Measurements from ENCODE around the gene TFRC. TPM values are rescaled to one million over a fixed set of nuclear protein-coding genes. Genes with fewer than 3 reads are reported as not detected.

TFRC gene
- total RNA-seq, 1 experiment from 2014 or later, result 336 TPM

DNA sequence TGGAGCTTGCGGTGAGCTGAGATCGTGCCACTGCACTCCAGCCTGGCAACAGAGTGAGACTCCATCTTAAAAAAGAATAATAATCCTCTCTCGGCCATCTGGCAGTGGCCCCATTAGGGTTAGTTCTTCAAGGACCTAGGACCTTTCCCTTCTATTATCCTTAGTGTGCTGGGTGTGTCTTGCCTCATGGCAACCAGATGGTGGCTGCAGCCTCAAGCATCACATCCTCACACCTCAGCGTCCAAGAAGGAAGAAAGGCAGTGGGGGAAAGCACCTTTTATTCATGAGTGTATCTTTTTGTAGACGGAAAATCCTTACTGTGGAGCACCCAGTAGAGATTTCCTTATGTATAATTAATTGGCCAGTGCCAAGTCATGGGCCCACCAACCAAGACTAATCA lies 42.7 kb upstream of the TFRC start:
- no TSS peak for BruUV-seq (replicated peaks)
- no peaks in the 10 kb centered on the region for H3K9me3 ChIP-seq (ENCODE audit: low read depth, low read length, poor library complexity, severe bottlenecking)
- TF ChIP-seq, protein P1, sequence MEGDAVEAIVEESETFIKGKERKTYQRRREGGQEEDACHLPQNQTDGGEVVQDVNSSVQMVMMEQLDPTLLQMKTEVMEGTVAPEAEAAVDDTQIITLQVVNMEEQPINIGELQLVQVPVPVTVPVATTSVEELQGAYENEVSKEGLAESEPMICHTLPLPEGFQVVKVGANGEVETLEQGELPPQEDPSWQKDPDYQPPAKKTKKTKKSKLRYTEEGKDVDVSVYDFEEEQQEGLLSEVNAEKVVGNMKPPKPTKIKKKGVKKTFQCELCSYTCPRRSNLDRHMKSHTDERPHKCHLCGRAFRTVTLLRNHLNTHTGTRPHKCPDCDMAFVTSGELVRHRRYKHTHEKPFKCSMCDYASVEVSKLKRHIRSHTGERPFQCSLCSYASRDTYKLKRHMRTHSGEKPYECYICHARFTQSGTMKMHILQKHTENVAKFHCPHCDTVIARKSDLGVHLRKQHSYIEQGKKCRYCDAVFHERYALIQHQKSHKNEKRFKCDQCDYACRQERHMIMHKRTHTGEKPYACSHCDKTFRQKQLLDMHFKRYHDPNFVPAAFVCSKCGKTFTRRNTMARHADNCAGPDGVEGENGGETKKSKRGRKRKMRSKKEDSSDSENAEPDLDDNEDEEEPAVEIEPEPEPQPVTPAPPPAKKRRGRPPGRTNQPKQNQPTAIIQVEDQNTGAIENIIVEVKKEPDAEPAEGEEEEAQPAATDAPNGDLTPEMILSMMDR (conservative IDR thresholded peaks at IDR 0.05; ENCODE audit: low read depth, low read length), result no peak
- TF ChIP-seq EZH2 (IDR thresholded peaks at IDR 0.05; ENCODE audit: borderline replicate concordance, low read depth, low read length, poor library complexity, severe bottlenecking), result no peak
- ChIA-PET POLR2A (ENCODE audit: low non-redundant PET) (no interaction called here), CTCF (no interaction called here)
- H3K27ac ChIP-seq (ENCODE audit: low read depth, low read length, poor library complexity, severe bottlenecking), result no peak overlapping the region
- no peak overlapping the region for H3K4me3 ChIP-seq (ENCODE audit: low read depth, low read length, poor library complexity, severe bottlenecking)
- no peaks in the 10 kb centered on the region for H3K36me3 ChIP-seq (ENCODE audit: insufficient read depth, low read length, poor library complexity, severe bottlenecking)
- intact Hi-C loops (cut with micrococcal nuclease; ENCODE audit: unreplicated experiment), result no loop called here
- no peak for DNase-seq (ENCODE audit: low spot score)
- no peaks in the 10 kb centered on the region for H3K27me3 ChIP-seq (replicated peaks; ENCODE audit: insufficient read depth, low read depth, low read length, poor library complexity)
- H3K4me1 ChIP-seq (ENCODE audit: insufficient read depth, low read length, poor library complexity, severe bottlenecking), result no peaks in the 10 kb centered on the region

DNA sequence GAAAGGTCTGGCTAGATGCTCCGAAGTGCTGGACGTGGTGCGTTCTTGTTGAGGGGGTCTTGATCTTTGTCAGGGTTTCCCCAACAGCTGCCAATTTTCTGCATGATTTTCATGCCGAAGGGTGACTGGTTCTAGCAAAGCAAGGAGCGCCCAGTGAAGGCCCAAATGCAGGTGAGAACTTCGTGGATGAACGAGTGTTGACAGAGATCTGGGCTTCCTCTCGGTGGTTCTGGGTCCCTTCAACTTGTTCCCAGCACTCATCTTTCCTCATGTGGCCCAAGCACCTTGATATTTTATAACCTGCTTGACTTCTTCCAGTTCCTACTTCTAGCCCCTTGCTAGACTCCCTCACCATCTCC lies 40.8 kb upstream of the TFRC start:
- no peak for DNase-seq (ENCODE audit: low spot score)
- Histone ChIP-seq H3K9me3 (ENCODE audit: low read depth, low read length, poor library complexity, severe bottlenecking) (no peaks in the 10 kb centered on the region), H3K4me1 (ENCODE audit: insufficient read depth, low read length, poor library complexity, severe bottlenecking) (no peaks in the 10 kb centered on the region), H3K4me3 (ENCODE audit: low read depth, low read length, poor library complexity, severe bottlenecking) (no peak overlapping the region), H3K36me3 (ENCODE audit: insufficient read depth, low read length, poor library complexity, severe bottlenecking) (no peaks in the 10 kb centered on the region), H3K27me3 (replicated peaks; ENCODE audit: insufficient read depth, low read depth, low read length, poor library complexity) (no peaks in the 10 kb centered on the region), H3K27ac (ENCODE audit: low read depth, low read length, poor library complexity, severe bottlenecking) (no peak overlapping the region)
- no peak for TF ChIP-seq EZH2 (IDR thresholded peaks at IDR 0.05; ENCODE audit: borderline replicate concordance, low read depth, low read length, poor library complexity, severe bottlenecking)
- TF ChIP-seq, protein P1 (conservative IDR thresholded peaks at IDR 0.05; ENCODE audit: low read depth, low read length), result no peak
- CTCF ChIA-PET, result no interaction called here
- intact Hi-C loops (cut with micrococcal nuclease; ENCODE audit: unreplicated experiment), result no loop called here
- BruUV-seq (replicated peaks), result no TSS peak
- POLR2A ChIA-PET (ENCODE audit: low non-redundant PET), result no interaction called here

GRCh38 chr3:196122021-196122687 lies 40.3 kb upstream of the TFRC start:
- no peaks in the 10 kb centered on the region for H3K36me3 ChIP-seq (ENCODE audit: insufficient read depth, low read length, poor library complexity, severe bottlenecking)
- no peaks in the 10 kb centered on the region for H3K9me3 ChIP-seq (ENCODE audit: low read depth, low read length, poor library complexity, severe bottlenecking)
- no peak for DNase-seq (ENCODE audit: low spot score)
- intact Hi-C loops (cut with micrococcal nuclease; ENCODE audit: unreplicated experiment), result no loop called here
- no peak overlapping the region for H3K4me3 ChIP-seq (ENCODE audit: low read depth, low read length, poor library complexity, severe bottlenecking)
- no peak for TF ChIP-seq EZH2 (IDR thresholded peaks at IDR 0.05; ENCODE audit: borderline replicate concordance, low read depth, low read length, poor library complexity, severe bottlenecking)
- TF ChIP-seq, protein P1 (conservative IDR thresholded peaks at IDR 0.05; ENCODE audit: low read depth, low read length), result no peak
- H3K27ac ChIP-seq (ENCODE audit: low read depth, low read length, poor library complexity, severe bottlenecking), result no peak overlapping the region
- no peaks in the 10 kb centered on the region for H3K4me1 ChIP-seq (ENCODE audit: insufficient read depth, low read length, poor library complexity, severe bottlenecking)
- BruUV-seq (replicated peaks), result no TSS peak
- CTCF ChIA-PET, result no interaction called here
- POLR2A ChIA-PET (ENCODE audit: low non-redundant PET), result no interaction called here
- no peaks in the 10 kb centered on the region for H3K27me3 ChIP-seq (replicated peaks; ENCODE audit: insufficient read depth, low read depth, low read length, poor library complexity)

All from A673 (cell line).